ENCODE data around the gene SOCS3. TPM values are rescaled to one million over a fixed set of nuclear protein-coding genes. Genes with fewer than 3 reads are reported as not detected.

SOCS3 gene
- total RNA-seq, 1 donor: 70.0 TPM

DNA sequence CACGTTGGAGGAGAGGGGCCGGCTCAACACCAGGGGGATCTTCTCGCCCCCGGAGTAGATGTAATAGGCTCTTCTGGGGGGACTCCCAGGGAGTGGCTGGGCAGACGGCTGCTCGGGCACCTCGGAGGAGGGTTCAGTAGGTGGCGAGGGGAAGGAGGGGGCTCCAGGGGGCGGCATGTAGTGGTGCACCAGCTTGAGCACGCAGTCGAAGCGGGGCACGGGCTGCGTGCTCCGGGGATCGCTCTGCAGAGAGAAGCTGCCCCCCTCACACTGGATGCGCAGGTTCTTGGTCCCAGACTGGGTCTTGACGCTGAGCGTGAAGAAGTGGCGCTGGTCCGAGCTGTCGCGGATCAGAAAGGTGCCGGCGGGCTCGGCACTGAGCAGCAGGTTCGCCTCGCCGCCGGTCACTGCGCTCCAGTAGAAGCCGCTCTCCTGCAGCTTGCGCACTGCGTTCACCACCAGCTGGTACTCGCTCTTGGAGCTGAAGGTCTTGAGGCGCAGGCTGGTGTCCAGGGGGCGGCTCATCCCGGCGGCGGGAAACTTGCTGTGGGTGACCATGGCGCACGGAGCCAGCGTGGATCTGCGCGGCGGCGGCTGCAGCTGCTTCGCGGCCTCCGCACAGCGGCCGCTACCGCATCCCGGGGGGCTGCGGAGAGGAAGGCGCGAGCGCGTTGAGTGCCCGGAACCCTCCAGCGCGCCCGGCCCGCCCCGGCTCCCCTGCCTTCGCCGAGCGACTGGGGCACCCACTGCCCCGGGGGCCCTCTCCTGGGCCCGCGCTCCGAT lies 1.1 kb downstream of the SOCS3 start:
- DNase-seq (ENCODE audit: low read depth): peak; percentile 69
- TF ChIP-seq, protein P1, sequence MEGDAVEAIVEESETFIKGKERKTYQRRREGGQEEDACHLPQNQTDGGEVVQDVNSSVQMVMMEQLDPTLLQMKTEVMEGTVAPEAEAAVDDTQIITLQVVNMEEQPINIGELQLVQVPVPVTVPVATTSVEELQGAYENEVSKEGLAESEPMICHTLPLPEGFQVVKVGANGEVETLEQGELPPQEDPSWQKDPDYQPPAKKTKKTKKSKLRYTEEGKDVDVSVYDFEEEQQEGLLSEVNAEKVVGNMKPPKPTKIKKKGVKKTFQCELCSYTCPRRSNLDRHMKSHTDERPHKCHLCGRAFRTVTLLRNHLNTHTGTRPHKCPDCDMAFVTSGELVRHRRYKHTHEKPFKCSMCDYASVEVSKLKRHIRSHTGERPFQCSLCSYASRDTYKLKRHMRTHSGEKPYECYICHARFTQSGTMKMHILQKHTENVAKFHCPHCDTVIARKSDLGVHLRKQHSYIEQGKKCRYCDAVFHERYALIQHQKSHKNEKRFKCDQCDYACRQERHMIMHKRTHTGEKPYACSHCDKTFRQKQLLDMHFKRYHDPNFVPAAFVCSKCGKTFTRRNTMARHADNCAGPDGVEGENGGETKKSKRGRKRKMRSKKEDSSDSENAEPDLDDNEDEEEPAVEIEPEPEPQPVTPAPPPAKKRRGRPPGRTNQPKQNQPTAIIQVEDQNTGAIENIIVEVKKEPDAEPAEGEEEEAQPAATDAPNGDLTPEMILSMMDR (IDR thresholded peaks at IDR 0.05; ENCODE audit: insufficient read depth, low read depth, low read length): no peak
- H3K4me3 ChIP-seq (ENCODE audit: low read depth, low read length): peak overlapping the region; percentile 94

- no peak for DNase-seq (ENCODE audit: low read depth)
- TF ChIP-seq, protein P1 (IDR thresholded peaks at IDR 0.05; ENCODE audit: insufficient read depth, low read depth, low read length): no peak
Observed at GRCh38 chr17:78357672-78358537, 2.0 kb downstream of the SOCS3 start.

GRCh38 chr17:78357177-78357586 lies 2.7 kb downstream of the SOCS3 start:
- TF ChIP-seq, protein P1 (IDR thresholded peaks at IDR 0.05; ENCODE audit: insufficient read depth, low read depth, low read length): no peak
- DNase-seq (ENCODE audit: low read depth): peak; percentile 79
- H3K4me3 ChIP-seq (ENCODE audit: low read depth, low read length): peak overlapping the region; percentile 94

More at GRCh38 chr17:78357672-78358537, 2.0 kb downstream of the SOCS3 start:
- H3K4me3 ChIP-seq (ENCODE audit: low read depth, low read length): peak overlapping the region; percentile 94

DNA sequence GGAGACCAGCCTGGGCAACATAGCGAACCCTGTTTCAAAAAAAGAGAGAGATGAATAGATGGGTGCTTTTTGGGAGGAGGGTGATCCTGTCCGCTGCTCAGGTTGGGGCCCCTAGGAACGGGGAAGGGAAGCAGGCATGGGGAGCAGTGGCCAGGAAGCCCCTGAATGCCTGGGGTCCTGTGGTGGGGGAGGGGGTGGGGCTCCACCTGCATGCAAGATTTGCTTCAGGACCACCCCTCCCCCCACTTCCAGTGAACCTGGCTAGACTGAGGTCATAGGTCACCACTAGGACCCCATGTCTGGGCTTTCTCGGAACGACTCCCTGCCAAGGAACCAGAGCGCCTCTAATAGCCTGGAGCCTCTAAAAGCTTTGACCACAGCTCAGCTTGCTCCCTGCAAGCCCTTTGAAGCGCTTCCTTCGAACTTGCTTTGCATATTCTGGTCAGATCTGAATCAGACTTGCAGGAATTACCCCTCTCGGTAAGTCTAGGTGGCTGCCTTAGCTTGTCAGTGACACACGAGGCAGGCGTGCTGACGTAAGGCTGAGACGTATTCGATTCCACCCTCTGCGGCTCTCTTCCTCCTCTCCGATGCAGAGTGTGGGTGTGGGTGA lies 3.7 kb downstream of the SOCS3 start:
- peak overlapping the region; percentile 94 for H3K4me3 ChIP-seq (ENCODE audit: low read depth, low read length)
- TF ChIP-seq, protein P1 (IDR thresholded peaks at IDR 0.05; ENCODE audit: insufficient read depth, low read depth, low read length): no peak
- DNase-seq (ENCODE audit: low read depth): peak; percentile 90

GRCh38 chr17:78355701-78356100 lies 4.2 kb downstream of the SOCS3 start:
- peak overlapping the region; percentile 94 for H3K4me3 ChIP-seq (ENCODE audit: low read depth, low read length)
- TF ChIP-seq, protein P1 (IDR thresholded peaks at IDR 0.05; ENCODE audit: insufficient read depth, low read depth, low read length): no peak
- peak; percentile 31 for DNase-seq (ENCODE audit: low read depth)

DNA sequence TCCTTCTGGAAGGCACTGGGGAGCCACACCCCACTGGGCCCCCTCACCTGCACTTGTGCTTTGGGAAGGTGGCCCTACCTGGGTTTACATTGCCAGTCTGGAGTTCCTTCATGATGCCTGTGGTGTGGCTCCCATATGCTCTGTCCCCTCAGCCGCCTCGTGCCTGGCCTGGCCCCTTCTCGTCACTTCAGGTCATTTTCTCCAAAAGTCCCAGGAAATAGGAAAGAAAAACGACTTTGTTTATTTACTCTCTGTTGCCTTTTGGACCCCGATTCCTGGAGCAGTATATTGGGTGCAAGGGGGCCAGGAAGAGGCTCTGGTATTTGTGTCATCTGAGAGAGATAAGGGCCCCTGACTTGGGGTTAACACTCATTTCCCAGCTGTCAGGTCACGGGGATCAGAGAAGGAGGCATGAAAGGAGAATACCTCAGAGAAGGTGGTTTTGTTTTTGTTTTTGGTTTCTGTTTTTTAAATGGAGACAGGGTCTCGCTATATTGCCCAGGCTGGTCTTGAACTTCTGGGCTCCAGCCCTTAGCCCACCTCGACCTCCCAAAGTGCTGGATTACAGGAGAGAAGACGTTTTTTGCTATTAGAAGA lies 4.7 kb downstream of the SOCS3 start:
- TF ChIP-seq, protein P1 (IDR thresholded peaks at IDR 0.05; ENCODE audit: insufficient read depth, low read depth, low read length): no peak
- DNase-seq (ENCODE audit: low read depth): no peak
- H3K4me3 ChIP-seq (ENCODE audit: low read depth, low read length): peak overlapping the region; percentile 4

Data from fibroblast of villous mesenchyme (primary cell).